Activated B cell treated with CpG ODN at 0.5 μM for 24 hours (primary cell): ENCODE measurements around the gene SDC1. TPM values are rescaled to one million over a fixed set of nuclear protein-coding genes. Genes with fewer than 3 reads are reported as not detected.

Experiments used
- ATAC-seq: fragments of 200-7000 bp; cut with Tn5 transposase; one replicate; pipeline ENCODE4 v1.10.0; 2021; ENCODE audit warnings: low read depth, mild to moderate bottlenecking, moderate library complexity
- CTCF ChIA-PET: fragments of 350-600 bp; sonication (Branson Sonifier 250); formaldehyde crosslinking; loops from one replicate; lab custom pipeline; 2021; ENCODE audit warnings: antibody characterized with exemption; lab: Charles Lee
- POLR2A ChIA-PET: fragments of 350-600 bp; sonication (Branson Sonifier 250); formaldehyde crosslinking; loops from one replicate; lab custom pipeline; 2021; ENCODE audit warnings: antibody characterized with exemption; lab: Charles Lee
- DNase-seq: peaks from one replicate; pipeline ENCODE4 v3.0.0; 2022
- H3K27ac Mint-ChIP-seq: one replicate; pipeline ENCODE4 v1.8.0; 2020; ENCODE audit warnings: mixed read lengths
- H3K27me3 Mint-ChIP-seq: one replicate; pipeline ENCODE4 v1.8.0; 2021; ENCODE audit warnings: mixed read lengths
- H3K36me3 Mint-ChIP-seq: one replicate; pipeline ENCODE4 v1.8.0; 2021; ENCODE audit warnings: low read depth, mixed read lengths
- H3K4me1 Mint-ChIP-seq: one replicate; pipeline ENCODE4 v1.8.0; 2021; ENCODE audit warnings: mixed read lengths
- H3K4me3 Mint-ChIP-seq: one replicate; pipeline ENCODE4 v1.8.0; 2020; ENCODE audit warnings: mild to moderate bottlenecking, mixed read lengths
- H3K9me3 Mint-ChIP-seq: one replicate; pipeline ENCODE4 v1.8.0; 2020; ENCODE audit warnings: mixed read lengths
- intact Hi-C: fragments of 100-400 bp; cut with micrococcal nuclease; formaldehyde crosslinking; loops from one replicate; pipeline ENCODE4 v1.15.1; 2024
- total RNA-seq: library from RNA; stranded (reverse); gene quantifications from 2 replicates; pipeline ENCODE4 v1.2.3, GENCODE V29; 2022
- TF ChIP-seq, protein P1 (sequence below): fragments of 200-600 bp; IDR thresholded peaks from one replicate; pipeline ENCODE4 v1.8.0; 2022; ENCODE audit warnings: antibody characterized with exemption, mild to moderate bottlenecking

Gene SDC1
- total RNA-seq, 1 donor from 2014 or later: not detected

GRCh38 chr2:20227894-20228505 is 3.1 kb upstream of the SDC1 start:
- ChIA-PET POLR2A (no interaction called here), CTCF (no interaction called here)
- ATAC-seq (no peak), DNase-seq (no peak)
- TF ChIP-seq, protein P1, sequence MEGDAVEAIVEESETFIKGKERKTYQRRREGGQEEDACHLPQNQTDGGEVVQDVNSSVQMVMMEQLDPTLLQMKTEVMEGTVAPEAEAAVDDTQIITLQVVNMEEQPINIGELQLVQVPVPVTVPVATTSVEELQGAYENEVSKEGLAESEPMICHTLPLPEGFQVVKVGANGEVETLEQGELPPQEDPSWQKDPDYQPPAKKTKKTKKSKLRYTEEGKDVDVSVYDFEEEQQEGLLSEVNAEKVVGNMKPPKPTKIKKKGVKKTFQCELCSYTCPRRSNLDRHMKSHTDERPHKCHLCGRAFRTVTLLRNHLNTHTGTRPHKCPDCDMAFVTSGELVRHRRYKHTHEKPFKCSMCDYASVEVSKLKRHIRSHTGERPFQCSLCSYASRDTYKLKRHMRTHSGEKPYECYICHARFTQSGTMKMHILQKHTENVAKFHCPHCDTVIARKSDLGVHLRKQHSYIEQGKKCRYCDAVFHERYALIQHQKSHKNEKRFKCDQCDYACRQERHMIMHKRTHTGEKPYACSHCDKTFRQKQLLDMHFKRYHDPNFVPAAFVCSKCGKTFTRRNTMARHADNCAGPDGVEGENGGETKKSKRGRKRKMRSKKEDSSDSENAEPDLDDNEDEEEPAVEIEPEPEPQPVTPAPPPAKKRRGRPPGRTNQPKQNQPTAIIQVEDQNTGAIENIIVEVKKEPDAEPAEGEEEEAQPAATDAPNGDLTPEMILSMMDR: no peak
- H3K4me1 Mint-ChIP-seq: peaks cover 9% of the 10 kb centered on the region
- no peak overlapping the region for H3K27ac Mint-ChIP-seq
- intact Hi-C loops: loop anchor here (10.0 kb wide), 2 partner anchors 243 to 427 kb away; partner anchors contain the start of gene HS1BP3
- no peak overlapping the region for H3K4me3 Mint-ChIP-seq
- no peaks in the 10 kb centered on the region for H3K9me3 Mint-ChIP-seq
- no peaks in the 10 kb centered on the region for H3K36me3 Mint-ChIP-seq
- H3K27me3 Mint-ChIP-seq: peaks cover 35% of the 10 kb centered on the region

GRCh38 chr2:20226152-20226545 is 1.2 kb upstream of the SDC1 start:
- no peaks in the 10 kb centered on the region for H3K9me3 Mint-ChIP-seq
- CTCF ChIA-PET: no interaction called here
- ATAC-seq: no peak
- no peak for DNase-seq
- intact Hi-C loops: loop anchor here (10.0 kb wide), 2 partner anchors 241 to 429 kb away; partner anchors contain the start of gene HS1BP3
- peaks cover 47% of the 10 kb centered on the region for H3K27me3 Mint-ChIP-seq
- H3K4me3 Mint-ChIP-seq: peak overlapping the region; percentile 38
- no peak overlapping the region for H3K27ac Mint-ChIP-seq
- H3K4me1 Mint-ChIP-seq: peaks cover 12% of the 10 kb centered on the region
- no peaks in the 10 kb centered on the region for H3K36me3 Mint-ChIP-seq
- POLR2A ChIA-PET: no interaction called here
- TF ChIP-seq, protein P1: no peak

DNA sequence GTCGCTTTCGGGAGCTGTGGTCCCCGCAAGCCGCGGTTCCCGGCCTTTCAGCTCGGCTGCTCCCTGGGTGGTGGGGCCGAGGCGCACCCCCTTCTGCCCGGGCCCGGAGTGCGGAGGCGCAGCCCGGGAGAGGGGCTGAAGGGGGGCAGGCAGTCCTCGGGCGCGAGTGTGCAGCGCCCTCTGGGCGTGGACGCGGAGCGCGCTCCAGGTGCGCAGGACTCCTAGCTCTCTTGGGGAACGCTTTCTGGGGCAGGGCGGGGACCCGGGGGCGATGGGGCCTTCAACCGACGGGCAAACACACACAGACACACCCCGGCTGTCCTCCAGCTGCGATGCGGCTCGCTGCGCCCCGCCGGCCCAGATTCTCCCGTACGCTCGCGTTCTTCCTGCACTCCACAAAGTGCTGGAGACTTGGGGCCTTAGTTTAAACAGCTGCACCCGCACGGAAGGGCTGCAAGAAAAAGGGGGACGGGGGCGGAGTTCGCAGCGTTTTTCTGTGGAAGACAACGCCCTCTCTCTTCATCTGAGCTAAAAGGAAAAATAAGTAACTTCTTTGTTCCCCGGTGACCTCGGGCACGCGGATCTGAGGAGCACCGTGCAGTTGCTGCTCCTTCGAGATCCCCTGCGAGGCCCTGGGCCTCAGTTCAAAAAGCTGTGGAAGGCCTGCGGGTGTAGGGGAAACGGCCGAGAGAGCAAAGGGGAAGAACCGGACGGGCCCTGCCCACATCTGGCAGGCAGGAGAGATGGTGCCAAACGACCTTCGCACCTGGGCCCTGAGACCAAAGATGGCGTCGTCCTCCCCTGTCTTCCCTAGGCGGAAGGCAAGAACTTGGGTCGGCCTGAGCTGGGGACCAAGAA is 593 bp upstream of the SDC1 start:
- H3K27ac Mint-ChIP-seq: no peak overlapping the region

DNA sequence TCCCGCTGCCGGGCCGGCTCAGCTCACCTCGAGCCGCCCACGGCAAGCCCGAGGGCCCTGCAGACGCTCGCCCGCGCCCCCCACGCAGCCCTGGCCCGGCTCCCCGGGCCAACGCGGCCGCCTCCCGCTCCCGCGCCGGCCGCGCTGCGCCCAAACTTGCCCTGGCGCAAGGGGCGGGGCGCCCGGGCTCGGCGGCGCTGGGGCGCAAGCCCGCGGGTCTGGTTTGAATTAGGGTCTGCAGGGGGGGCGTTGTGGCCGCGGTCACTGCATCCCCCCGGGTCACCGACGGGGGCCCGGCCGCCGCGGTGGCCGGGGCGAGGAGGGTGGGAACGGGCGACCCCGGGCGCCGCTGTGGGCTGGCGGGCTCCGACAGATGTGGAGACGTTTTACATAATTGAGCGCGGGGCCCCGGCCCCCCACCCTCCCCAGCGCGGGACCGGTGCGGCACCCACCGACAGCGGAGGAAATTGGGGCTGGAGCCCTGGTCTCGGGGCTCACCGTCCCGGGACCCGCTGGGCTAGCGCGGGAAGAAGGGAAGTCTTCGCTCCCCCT is 690 bp downstream of the SDC1 start:
- ChIA-PET CTCF (interaction anchor here (1.4 kb wide), 1 partner anchor 209 kb away, joined by 6 read pairs; no protein-coding TSS in a partner anchor), POLR2A (no interaction called here)
- Mint-ChIP-seq H3K9me3 (no peaks in the 10 kb centered on the region), H3K36me3 (no peaks in the 10 kb centered on the region), H3K27me3 (peaks cover 44% of the 10 kb centered on the region), H3K4me3 (no peak overlapping the region), H3K4me1 (peaks cover 12% of the 10 kb centered on the region), H3K27ac (no peak overlapping the region)
- TF ChIP-seq, protein P1: no peak
- intact Hi-C loops: loop anchor here (10.0 kb wide), 2 partner anchors 239 to 431 kb away; partner anchors contain the start of gene HS1BP3
- DNase-seq (no peak), ATAC-seq (no peak)

More for the DNA sequence above, 593 bp upstream of the SDC1 start:
- H3K4me1 Mint-ChIP-seq: peaks cover 12% of the 10 kb centered on the region
- intact Hi-C loops: loop anchor here (1.0 to 10.0 kb wide), 3 partner anchors 90 to 429 kb away; partner anchors contain the start of gene HS1BP3
- peak; percentile 62 for ATAC-seq
- H3K4me3 Mint-ChIP-seq: peak overlapping the region; percentile 66
- POLR2A ChIA-PET: no interaction called here
- DNase-seq: peak; percentile 33
- H3K9me3 Mint-ChIP-seq: no peaks in the 10 kb centered on the region
- peaks cover 45% of the 10 kb centered on the region for H3K27me3 Mint-ChIP-seq
- TF ChIP-seq, protein P1: no peak
- no peaks in the 10 kb centered on the region for H3K36me3 Mint-ChIP-seq
- CTCF ChIA-PET: interaction anchor here (1.4 kb wide), 1 partner anchor 210 kb away, joined by 6 read pairs; no protein-coding TSS in a partner anchor
